Measurements from ENCODE around the gene CHPF. TPM values are rescaled to one million over a fixed set of nuclear protein-coding genes. Genes with fewer than 3 reads are reported as not detected.

Gene CHPF
- total RNA-seq, 2 experiments from 2014 or later: 6.5 to 7.1 TPM

DNA sequence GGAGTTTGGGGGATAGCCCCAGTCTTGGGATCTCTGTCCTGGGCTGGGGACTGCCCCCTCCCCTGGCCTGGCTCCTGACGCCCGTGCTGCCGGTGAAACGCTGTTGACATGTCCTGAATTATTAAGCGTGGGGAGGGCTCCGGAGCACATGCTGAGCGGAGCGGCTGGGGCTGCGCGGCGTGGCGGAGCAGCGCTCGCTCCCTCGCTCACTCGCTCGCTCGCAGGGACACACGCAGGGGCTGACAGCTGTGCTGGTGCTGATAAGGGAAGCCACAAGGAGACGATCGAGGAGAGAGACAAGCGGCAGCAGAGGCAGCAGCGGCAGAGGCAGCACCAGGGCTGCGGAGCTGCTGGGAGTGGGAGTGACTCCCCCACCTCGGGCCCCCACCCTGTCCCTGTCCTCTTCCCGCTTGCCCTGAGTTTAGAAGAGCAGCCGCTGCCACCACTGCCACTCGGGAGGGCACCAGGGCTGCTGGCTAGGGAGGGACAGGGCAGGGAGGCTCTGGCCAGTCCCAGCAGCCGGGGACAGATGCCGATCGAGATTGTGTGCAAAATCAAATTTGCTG, 29.3 kb downstream of the CHPF start, which contains the start of gene ASIC4:
Gene ASIC4, plus strand, starts transcription at position 287 of the 566 bp plus-strand sequence. Its CDS starts 243 bp downstream, at position 530.
- Histone ChIP-seq H3K27ac (ENCODE audit: low read depth in 1 of 2, low read length in 2 of 2) (no peak within 1 kb of the TSS), H3K4me1 (ENCODE audit: insufficient read depth, low read length) (peaks cover 27% of the 10 kb centered on the region), H3K4me3 (ENCODE audit: low read length) (no peak within 1 kb of the TSS), H3K36me3 (ENCODE audit: insufficient read depth, low read length) (no peaks in the 10 kb centered on the region), H3K9me3 (ENCODE audit: control insufficient read depth in 1 of 2, insufficient read depth in 1 of 2, low read length in 2 of 2) (peaks cover 0 to 29% of the 10 kb centered on the region in 2 experiments), H3K27me3 (ENCODE audit: control insufficient read depth in 1 of 2, insufficient read depth in 2 of 2, low read length in 2 of 2) (peaks cover 61 to 97% of the 10 kb centered on the region in 2 experiments)
- Mint-ChIP-seq H3K36me3 (ENCODE audit: low read depth) (peaks cover 5% of the 10 kb centered on the region), H3K27ac (no peak within 1 kb of the TSS), H3K4me1 (ENCODE audit: low read depth) (peaks cover 25% of the 10 kb centered on the region), H3K4me3 (no peak within 1 kb of the TSS), H3K27me3 (peaks cover 84% of the 10 kb centered on the region), H3K9me3 (no peaks in the 10 kb centered on the region)
- POLR2A ChIA-PET: no interaction called here
- peak in 1 of 14 experiments; percentile 26 for DNase-seq
- ATAC-seq (ENCODE audit: poor library complexity): peak; percentile 21
- TF ChIP-seq, protein P1, sequence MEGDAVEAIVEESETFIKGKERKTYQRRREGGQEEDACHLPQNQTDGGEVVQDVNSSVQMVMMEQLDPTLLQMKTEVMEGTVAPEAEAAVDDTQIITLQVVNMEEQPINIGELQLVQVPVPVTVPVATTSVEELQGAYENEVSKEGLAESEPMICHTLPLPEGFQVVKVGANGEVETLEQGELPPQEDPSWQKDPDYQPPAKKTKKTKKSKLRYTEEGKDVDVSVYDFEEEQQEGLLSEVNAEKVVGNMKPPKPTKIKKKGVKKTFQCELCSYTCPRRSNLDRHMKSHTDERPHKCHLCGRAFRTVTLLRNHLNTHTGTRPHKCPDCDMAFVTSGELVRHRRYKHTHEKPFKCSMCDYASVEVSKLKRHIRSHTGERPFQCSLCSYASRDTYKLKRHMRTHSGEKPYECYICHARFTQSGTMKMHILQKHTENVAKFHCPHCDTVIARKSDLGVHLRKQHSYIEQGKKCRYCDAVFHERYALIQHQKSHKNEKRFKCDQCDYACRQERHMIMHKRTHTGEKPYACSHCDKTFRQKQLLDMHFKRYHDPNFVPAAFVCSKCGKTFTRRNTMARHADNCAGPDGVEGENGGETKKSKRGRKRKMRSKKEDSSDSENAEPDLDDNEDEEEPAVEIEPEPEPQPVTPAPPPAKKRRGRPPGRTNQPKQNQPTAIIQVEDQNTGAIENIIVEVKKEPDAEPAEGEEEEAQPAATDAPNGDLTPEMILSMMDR (IDR thresholded peaks at IDR 0.05): no peak
- CTCF ChIA-PET: interaction anchor here (1.6 kb wide), 1 partner anchor 16 kb away, joined by 5 read pairs; no protein-coding TSS in a partner anchor
- intact Hi-C loops (cut with DNase I, micrococcal nuclease): no loop called here

GRCh38 chr2:219513787-219514186, 29.8 kb downstream of the CHPF start:
- H3K27me3 Mint-ChIP-seq: peaks cover 82% of the 10 kb centered on the region

GRCh38 chr2:219512524-219513216, 30.9 kb downstream of the CHPF start:
- Mint-ChIP-seq H3K27me3 (peaks cover 80% of the 10 kb centered on the region), H3K27ac (no peak overlapping the region), H3K4me3 (no peak overlapping the region), H3K4me1 (ENCODE audit: low read depth) (peaks cover 25% of the 10 kb centered on the region), H3K9me3 (no peaks in the 10 kb centered on the region), H3K36me3 (ENCODE audit: low read depth) (peaks cover 9% of the 10 kb centered on the region)
- no peak for ATAC-seq (ENCODE audit: poor library complexity)
- Histone ChIP-seq H3K27ac (ENCODE audit: low read depth in 1 of 2, low read length in 2 of 2) (no peak overlapping the region), H3K4me1 (ENCODE audit: insufficient read depth, low read length) (peaks cover 33% of the 10 kb centered on the region), H3K36me3 (ENCODE audit: insufficient read depth, low read length) (no peaks in the 10 kb centered on the region), H3K9me3 (ENCODE audit: control insufficient read depth in 1 of 2, insufficient read depth in 1 of 2, low read length in 2 of 2) (peaks cover 0 to 29% of the 10 kb centered on the region in 2 experiments), H3K4me3 (ENCODE audit: low read length) (no peak overlapping the region), H3K27me3 (ENCODE audit: control insufficient read depth in 1 of 2, insufficient read depth in 2 of 2, low read length in 2 of 2) (peaks cover 60 to 86% of the 10 kb centered on the region in 2 experiments)
- no peak for DNase-seq
- intact Hi-C loops (cut with DNase I, micrococcal nuclease): no loop called here
- CTCF ChIA-PET: interaction anchor here (1.4 kb wide), 1 partner anchor 17 kb away, joined by 4 read pairs; no protein-coding TSS in a partner anchor
- TF ChIP-seq, protein P1 (IDR thresholded peaks at IDR 0.05): no peak
- POLR2A ChIA-PET: no interaction called here

More at GRCh38 chr2:219513787-219514186, 29.8 kb downstream of the CHPF start:
- ATAC-seq (ENCODE audit: poor library complexity): no peak
- Mint-ChIP-seq H3K4me3 (no peak overlapping the region), H3K4me1 (ENCODE audit: low read depth) (peaks cover 25% of the 10 kb centered on the region), H3K9me3 (no peaks in the 10 kb centered on the region), H3K36me3 (ENCODE audit: low read depth) (peaks cover 5% of the 10 kb centered on the region), H3K27ac (no peak overlapping the region)
- Histone ChIP-seq H3K27ac (ENCODE audit: low read depth in 1 of 2, low read length in 2 of 2) (no peak overlapping the region), H3K4me3 (ENCODE audit: low read length) (no peak overlapping the region), H3K36me3 (ENCODE audit: insufficient read depth, low read length) (no peaks in the 10 kb centered on the region), H3K9me3 (ENCODE audit: control insufficient read depth in 1 of 2, insufficient read depth in 1 of 2, low read length in 2 of 2) (peaks cover 0 to 29% of the 10 kb centered on the region in 2 experiments), H3K4me1 (ENCODE audit: insufficient read depth, low read length) (peaks cover 32% of the 10 kb centered on the region), H3K27me3 (ENCODE audit: control insufficient read depth in 1 of 2, insufficient read depth in 2 of 2, low read length in 2 of 2) (peaks cover 60 to 92% of the 10 kb centered on the region in 2 experiments)
- DNase-seq: no peak
- POLR2A ChIA-PET: no interaction called here
- TF ChIP-seq, protein P1 (IDR thresholded peaks at IDR 0.05): no peak
- intact Hi-C loops (cut with DNase I, micrococcal nuclease): no loop called here
- CTCF ChIA-PET: interaction anchor here (1.6 kb wide), 1 partner anchor 16 kb away, joined by 5 read pairs; no protein-coding TSS in a partner anchor

All from CD4-positive, alpha-beta T cell (primary cell).